IMR-90 (cell line): ENCODE measurements around the gene JMJD8. TPM values are rescaled to one million over a fixed set of nuclear protein-coding genes. Genes with fewer than 3 reads are reported as not detected.

Experiments used
- ATAC-seq: fragments of 200-7000 bp; cut with Tn5 transposase; 2 replicates; pipeline ENCODE4 v1.9.1; 2020; ENCODE audit warnings: low read depth, mild to moderate bottlenecking, moderate library complexity
- BruUV-seq: library from RNA; stranded (reverse); fragments of 400-500 nt; replicated peaks from 2 replicates; lab custom pipeline; 2021; lab: Mats Ljungman, UMichigan
- CTCF ChIA-PET: fragments of 300-600 bp; formaldehyde crosslinking; extraction: SDS; loops from one replicate; lab custom pipeline; 2021; ENCODE audit warnings: antibody characterized with exemption; lab: Yijun Ruan, JAX
- POLR2A ChIA-PET: fragments of 300-600 bp; sonication (Branson Sonifier 250); formaldehyde crosslinking; loops from one replicate; lab custom pipeline; 2022; ENCODE audit warnings: antibody characterized with exemption; ENCODE audit not compliant: unreplicated experiment; lab: Charles Lee
- DNase-seq: peaks from one replicate; pipeline ENCODE4 v3.0.0; 2013
- H2AFZ ChIP-seq: replicated peaks from 2 replicates; pipeline ENCODE3; 2013; ENCODE audit warnings: low read length, mild to moderate bottlenecking; ENCODE audit not compliant: poor library complexity
- H2AK5ac ChIP-seq: 2 replicates; pipeline ENCODE4 v1.6.1; 2013; ENCODE audit warnings: low read depth, low read length, inconsistent platforms
- H2AK9ac ChIP-seq: replicated peaks from 2 replicates; pipeline ENCODE3; 2013; ENCODE audit warnings: mild to moderate bottlenecking, low read depth, low read length, moderate library complexity; ENCODE audit not compliant: poor library complexity
- H2BK120ac ChIP-seq: 2 replicates; pipeline ENCODE4 v1.6.1; 2013; ENCODE audit warnings: low read depth, low read length, inconsistent platforms
- H2BK15ac ChIP-seq: 3 replicates; pipeline ENCODE4 v1.6.1; 2013; ENCODE audit warnings: low read depth, low read length, inconsistent platforms
- H2BK20ac ChIP-seq: 2 replicates; pipeline ENCODE4 v1.6.1; 2013; ENCODE audit warnings: low read depth, mild to moderate bottlenecking, inconsistent platforms, low read length, moderate library complexity
- H2BK5ac ChIP-seq: 2 replicates; pipeline ENCODE4 v1.6.1; 2013; ENCODE audit warnings: mild to moderate bottlenecking, low read depth, low read length, inconsistent platforms; ENCODE audit not compliant: poor library complexity, severe bottlenecking
- H3K14ac ChIP-seq: replicated peaks from 2 replicates; pipeline ENCODE4 v1.6.1; 2013; ENCODE audit warnings: low read depth, low read length, inconsistent platforms
- H3K18ac ChIP-seq: 2 replicates; pipeline ENCODE4 v1.6.1; 2013; ENCODE audit warnings: low read depth, low read length, control low read depth
- H3K23ac ChIP-seq: 2 replicates; pipeline ENCODE4 v1.6.1; 2013; ENCODE audit warnings: low read depth, low read length, inconsistent platforms
- H3K27ac ChIP-seq: 2 replicates; pipeline ENCODE4 v1.5.1; 2013; ENCODE audit warnings: mild to moderate bottlenecking, control low read depth, low read length; ENCODE audit not compliant: insufficient read depth
- H3K27me3 ChIP-seq: 2 replicates; pipeline ENCODE4 v1.6.1; 2013; ENCODE audit warnings: low read length; ENCODE audit not compliant: control insufficient read depth, insufficient read depth
- H3K36me3 ChIP-seq: 2 replicates; pipeline ENCODE4 v1.6.1; 2013; ENCODE audit warnings: low read length, mixed read lengths; ENCODE audit not compliant: control insufficient read depth, insufficient read depth
- H3K4ac ChIP-seq: 2 replicates; pipeline ENCODE4 v1.6.1; 2013; ENCODE audit warnings: low read depth, low read length, inconsistent platforms
- H3K4me1 ChIP-seq: 2 replicates; pipeline ENCODE4 v1.6.1; 2013; ENCODE audit warnings: low read length, mixed read lengths; ENCODE audit not compliant: control insufficient read depth, insufficient read depth
- H3K4me2 ChIP-seq: 2 replicates; pipeline ENCODE4 v1.6.1; 2013; ENCODE audit warnings: low read depth, mild to moderate bottlenecking, control low read depth, low read length, moderate library complexity
- H3K4me3 ChIP-seq: 2 replicates; pipeline ENCODE4 v1.5.1; 2013; ENCODE audit warnings: low read depth, mild to moderate bottlenecking, control low read depth, low read length, moderate library complexity; ENCODE audit not compliant: insufficient read depth
- H3K56ac ChIP-seq: 2 replicates; pipeline ENCODE4 v1.6.1; 2013; ENCODE audit warnings: low read length, inconsistent platforms; ENCODE audit not compliant: insufficient read depth; ENCODE audit errors: extremely low read depth
- H3K79me1 ChIP-seq, 2 experiments: 2 replicates each; pipeline ENCODE4 v1.6.1; 2013; ENCODE audit warnings: low read length in 2 of 2, inconsistent platforms in 1 of 2, low read depth in 1 of 2
- H3K9ac ChIP-seq: 2 replicates; pipeline ENCODE4 v1.6.1; 2013; ENCODE audit warnings: low read depth, low read length, control low read depth
- H3K9me1 ChIP-seq: 2 replicates; pipeline ENCODE4 v1.6.1; 2013; ENCODE audit warnings: low read length, inconsistent platforms; ENCODE audit not compliant: insufficient read depth
- H3K9me3 ChIP-seq: 2 replicates; pipeline ENCODE4 v1.6.1; 2013; ENCODE audit warnings: low read length; ENCODE audit not compliant: control insufficient read depth, insufficient read depth
- H4K20me1 ChIP-seq: 2 replicates; pipeline ENCODE4 v1.6.1; 2013; ENCODE audit warnings: low read length, inconsistent platforms; ENCODE audit not compliant: insufficient read depth
- H4K5ac ChIP-seq: 2 replicates; pipeline ENCODE4 v1.6.1; 2013; ENCODE audit warnings: mild to moderate bottlenecking, low read depth, low read length, control low read depth
- H4K8ac ChIP-seq, 2 experiments: 2 replicates each; pipeline ENCODE4 v1.6.1; 2013; ENCODE audit warnings: low read depth in 2 of 2, low read length in 2 of 2, control low read depth in 1 of 2, inconsistent platforms in 1 of 2
- H4K91ac ChIP-seq: 2 replicates; pipeline ENCODE4 v1.6.1; 2013; ENCODE audit warnings: low read depth, low read length, inconsistent platforms; ENCODE audit not compliant: insufficient read depth
- FOS ChIP-seq: fragments of 150-350 bp; IDR thresholded peaks from 2 replicates; pipeline ENCODE4 v1.6.1; 2016; ENCODE audit warnings: low read depth, low read length
- MXI1 ChIP-seq: IDR thresholded peaks from 2 replicates; pipeline ENCODE4 v1.6.1; 2012; ENCODE audit warnings: low read depth, mild to moderate bottlenecking, low read length, moderate library complexity, borderline replicate concordance
- RAD21 ChIP-seq: IDR thresholded peaks from 2 replicates; pipeline ENCODE4 v1.6.1; 2012; ENCODE audit warnings: low read length, improper control_type of control experiment
- USF2 ChIP-seq: fragments of 150-350 bp; IDR thresholded peaks from 2 replicates; pipeline ENCODE4 v1.6.1; 2017; ENCODE audit warnings: mild to moderate bottlenecking, antibody characterized with exemption, low read length, low read depth
- WGBS, 2 experiments: methylation state at CpG; one replicate each; pipeline versions ENCODE4 v1.1.5 to v1.1.7; 2013; ENCODE audit warnings: missing lambda C conversion rate in 2 of 2; ENCODE audit not compliant: insufficient read length in 1 of 2; ENCODE audit errors: extremely low coverage in 2 of 2; 5-methylcytosine and 5-hydroxymethylcytosine counted together
- dilution Hi-C: fragments of 300-500 bp; cut with HindIII; formaldehyde crosslinking; loops from one replicate; pipeline ENCODE4 v1.14.3; 2018; ENCODE audit warnings: low sequenced_read_pairs; ENCODE audit not compliant: unreplicated experiment
- in situ Hi-C: fragments of 300-500 bp; cut with MboI; formaldehyde crosslinking; loops from 3 replicates; pipeline ENCODE4 v1.14.3; 2019; ENCODE audit warnings: low sequenced_read_pairs, inconsistent platforms, mixed read lengths
- intact Hi-C: fragments of 100-400 bp; cut with micrococcal nuclease; formaldehyde crosslinking; loops from 2 replicates; pipeline ENCODE4 v1.10.0; 2022
- polyA plus RNA-seq, 3 experiments: library from polyadenylated mRNA; depleted of rRNA; stranded (reverse); fragments of >200 nt; gene quantifications; 2 replicates each; pipeline ENCODE4 v1.2.3, GENCODE V29; 2012; ENCODE audit warnings: low replicate concordance in 1 of 3
- total RNA-seq: library from RNA; depleted of rRNA; stranded (reverse); fragments of >200 nt; gene quantifications from 2 replicates; pipeline ENCODE4 v1.2.3, GENCODE V29; 2012

The JMJD8 gene
- total and polyA plus RNA-seq, 2 of the 4 experiments (the other 2 are of a cell fraction): 17.7 to 62.5 TPM

GRCh38 chr16:700684-701584 lies 16.8 kb upstream of the JMJD8 start:
- no peak overlapping the region for H4K5ac ChIP-seq
- no peak overlapping the region for H2BK5ac ChIP-seq
- CTCF ChIA-PET: interaction anchor here (0.6 kb wide), 1 partner anchor 1194 kb away, joined by 3 read pairs; no protein-coding TSS in a partner anchor
- H3K27me3 ChIP-seq: peaks cover 69% of the 10 kb centered on the region
- no TSS peak for BruUV-seq
- no peaks in the 10 kb centered on the region for H3K9me1 ChIP-seq
- no peak overlapping the region for H3K18ac ChIP-seq
- intact Hi-C loops: no loop called here
- no peak overlapping the region for H2AK9ac ChIP-seq
- H3K14ac ChIP-seq: no peak overlapping the region
- no peak overlapping the region for H3K9ac ChIP-seq
- no peak overlapping the region for H3K4ac ChIP-seq
- no peak overlapping the region for H2BK15ac ChIP-seq
- H2BK120ac ChIP-seq: no peak overlapping the region
- H4K91ac ChIP-seq: no peak overlapping the region
- no peak overlapping the region for H2AFZ ChIP-seq
- POLR2A ChIA-PET: no interaction called here
- H3K27ac ChIP-seq: no peak overlapping the region
- no peak overlapping the region for H3K56ac ChIP-seq
- in situ Hi-C loops: loop anchor here (25.0 kb wide), 1 partner anchor 361 kb away; the partner anchor contains the start of gene SSTR5
- no peaks in the 10 kb centered on the region for H3K79me1 ChIP-seq
- 6% methylated on average over 36 of the region's 76 CpGs; no CpG with 5 or more reads in 1 of the 2 experiments for WGBS, 2 experiments
- H3K4me1 ChIP-seq: no peaks in the 10 kb centered on the region
- H3K4me2 ChIP-seq: no peak overlapping the region
- H3K9me3 ChIP-seq: no peaks in the 10 kb centered on the region
- no peak overlapping the region for H4K8ac ChIP-seq
- dilution Hi-C loops: no loop called here
- no peaks in the 10 kb centered on the region for H3K36me3 ChIP-seq
- TF ChIP-seq FOS (no peak), USF2 (no peak), MXI1 (peak; percentile 42; the same call in 1 of the 2 replicates), RAD21 (no peak)
- no peak overlapping the region for H3K4me3 ChIP-seq
- peaks cover 5% of the 10 kb centered on the region for H4K20me1 ChIP-seq
- no peak overlapping the region for H2BK20ac ChIP-seq
- ATAC-seq (peak; percentile 88), DNase-seq (no peak)
- no peak overlapping the region for H2AK5ac ChIP-seq
- no peak overlapping the region for H3K23ac ChIP-seq
